T follicular helper cell (primary cell): ENCODE data around the gene COG3.

Experiments
- DNase-seq: peaks from one replicate; pipeline ENCODE4 v3.0.0-alpha.2; 2020; ENCODE audit warnings: low read depth

Gene COG3

GRCh38 chr13:45545686-45546409 lies 81.1 kb downstream of the COG3 start:
- DNase-seq, result no peak

GRCh38 chr13:45546410-45546765 lies 81.6 kb downstream of the COG3 start:
- DNase-seq, result no peak

DNA sequence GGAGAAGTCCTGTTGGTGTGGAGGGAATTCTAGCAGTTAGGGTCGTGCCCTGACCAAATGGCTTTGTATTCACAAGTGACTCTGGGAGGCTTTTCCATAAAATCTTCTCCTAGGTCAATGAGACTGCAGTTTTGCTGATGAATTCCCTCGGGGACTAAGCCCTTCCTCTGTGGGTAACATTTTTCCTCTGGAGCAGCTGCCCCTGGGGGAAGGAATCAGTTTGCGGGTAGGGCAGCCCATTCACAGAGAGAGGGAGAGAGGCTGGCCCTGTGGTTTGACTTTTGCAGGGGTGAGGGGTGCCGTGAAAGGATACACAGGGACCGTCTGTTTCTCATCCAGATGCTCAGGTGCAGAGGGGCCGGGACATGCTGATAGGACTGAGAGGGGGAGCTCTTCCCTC lies 83.5 kb downstream of the COG3 start:
- no peak for DNase-seq

DNA sequence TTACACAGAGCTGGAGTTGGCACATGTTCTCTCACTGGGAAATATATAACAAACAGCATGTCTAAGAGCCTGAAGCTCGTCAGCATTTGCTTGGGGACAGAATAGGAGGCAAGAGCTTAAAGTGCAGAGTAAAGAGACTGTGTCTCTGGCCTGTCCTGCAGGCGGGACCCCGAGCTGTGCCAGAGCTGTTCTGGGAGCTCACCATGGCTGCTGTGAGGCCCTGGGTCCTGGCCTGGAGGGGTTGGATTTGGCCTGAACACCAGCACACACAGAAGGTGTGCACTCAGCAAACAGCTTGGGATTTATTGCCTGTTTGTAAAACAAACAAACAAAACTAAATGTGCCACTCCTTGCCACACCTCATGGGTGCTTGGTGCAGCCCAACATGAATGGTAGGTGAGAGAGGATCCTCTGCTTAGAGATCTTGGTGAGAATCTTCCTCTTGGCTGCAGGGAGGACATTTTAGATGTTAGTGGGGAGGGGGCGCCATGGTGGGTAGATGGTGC lies 89.9 kb downstream of the COG3 start:
- no peak for DNase-seq

- no peak for DNase-seq
These were observed 99.5 kb downstream of the COG3 start for GRCh38 chr13:45564133-45564776.

DNA sequence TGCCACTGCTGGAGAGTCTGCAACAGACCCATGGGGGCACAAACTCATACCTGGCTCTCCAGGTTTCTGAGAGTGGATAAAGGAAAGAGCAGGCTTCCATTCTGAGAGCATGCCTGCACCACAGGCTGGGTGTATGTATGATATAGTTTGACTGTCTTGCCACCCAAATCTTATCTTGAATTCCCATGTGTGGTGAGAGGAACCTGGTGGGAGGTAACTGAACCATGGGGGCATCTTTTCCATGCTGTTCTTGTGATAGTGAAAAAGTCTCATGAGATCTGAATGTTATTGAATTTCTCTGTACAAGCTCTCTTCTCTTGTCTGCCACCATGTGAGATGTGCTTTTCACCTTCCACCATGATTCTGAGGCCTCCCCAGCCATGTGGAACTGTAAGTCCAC lies 100.6 kb downstream of the COG3 start:
- DNase-seq, result no peak

DNA sequence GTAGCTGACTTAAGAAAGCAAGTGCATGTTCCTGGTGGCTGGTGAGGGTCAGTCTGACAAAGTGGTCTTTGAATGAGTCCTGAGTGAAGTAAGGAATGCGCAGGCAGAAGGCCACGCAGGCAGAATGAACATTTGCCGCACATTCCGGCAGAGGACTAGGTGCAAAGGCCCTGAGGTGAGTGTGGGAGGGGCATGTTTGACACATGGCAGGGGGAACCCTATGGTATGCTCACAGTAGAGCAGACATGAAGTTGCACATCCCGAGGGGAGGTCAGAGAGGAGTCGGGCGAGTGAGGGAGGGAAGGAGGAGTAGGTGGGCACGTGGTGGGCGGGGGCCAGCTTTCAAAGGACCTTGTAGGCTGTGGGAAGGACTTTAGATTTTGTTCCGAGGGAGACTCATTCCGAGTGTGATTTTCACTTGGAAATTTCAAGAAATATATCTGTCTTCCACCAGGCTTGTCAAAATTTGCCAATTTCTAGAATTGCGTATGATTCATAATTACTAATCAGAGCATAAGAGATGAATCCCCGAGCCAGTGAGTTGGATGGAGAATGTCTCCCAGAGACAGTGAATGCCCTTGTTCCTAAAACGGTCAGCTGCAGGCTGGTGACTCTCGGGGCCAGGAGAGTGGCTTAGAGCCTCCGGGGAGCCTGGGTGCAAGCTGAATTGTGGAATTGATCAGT lies 110.5 kb downstream of the COG3 start:
- DNase-seq, result no peak

GRCh38 chr13:45575830-45576180 lies 111.1 kb downstream of the COG3 start:
- DNase-seq, result no peak

GRCh38 chr13:45576466-45576865 lies 111.7 kb downstream of the COG3 start:
- no peak for DNase-seq

DNA sequence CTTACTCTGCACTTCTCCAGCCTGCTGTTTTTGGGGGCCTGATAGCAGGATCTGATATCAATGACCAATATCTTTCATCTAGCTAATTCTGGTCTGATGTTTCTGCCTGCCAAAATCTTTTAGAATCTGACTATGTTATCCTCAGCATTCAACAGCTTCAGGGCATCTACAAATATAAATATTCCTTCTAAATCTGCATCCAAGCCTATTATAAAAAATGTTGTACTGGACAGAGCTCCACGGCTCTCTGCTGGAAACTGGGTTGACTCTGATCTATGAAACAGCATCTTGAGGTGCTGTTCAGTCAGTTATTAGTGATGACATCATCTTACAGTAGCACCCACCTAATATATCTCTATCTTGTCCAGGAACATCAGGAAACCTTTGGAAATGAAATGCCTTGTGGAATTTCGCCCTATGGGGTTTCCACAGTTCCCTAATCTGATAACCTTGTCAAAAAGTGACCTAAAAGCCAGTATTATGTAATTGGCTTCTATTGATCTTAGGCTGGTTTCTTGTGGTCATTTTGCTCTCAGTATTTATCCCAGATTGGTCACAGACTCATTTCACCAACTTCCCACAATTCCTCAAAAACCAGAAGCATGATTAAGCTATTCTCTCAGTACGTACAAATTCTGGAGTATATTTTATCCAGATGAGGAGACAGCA lies 117.8 kb downstream of the COG3 start:
- DNase-seq, result no peak

GRCh38 chr13:45584816-45585215 lies 120.1 kb downstream of the COG3 start:
- DNase-seq, result no peak
